Activated CD4-positive, alpha-beta T cell treated with anti-CD3 and anti-CD28 coated beads, Interleukin-2, amount 50 U/mL, for 1 hour (primary cell): ENCODE measurements around the gene TBXAS1.

ENCODE experiments used
- DNase-seq: peaks from one replicate; pipeline ENCODE4 v3.0.0-alpha.2; 2020

The TBXAS1 gene

GRCh38 chr7:140057143-140057535, 228.1 kb downstream of the TBXAS1 start:
- no peak for DNase-seq

GRCh38 chr7:140058517-140058916, 229.5 kb downstream of the TBXAS1 start:
- no peak for DNase-seq

- DNase-seq: peak; percentile 58
Measured at GRCh38 chr7:140059273-140060242, 230.5 kb downstream of the TBXAS1 start.

- no peak for DNase-seq
Measured at GRCh38 chr7:140060243-140060630, 231.2 kb downstream of the TBXAS1 start.

GRCh38 chr7:140060788-140061606, 231.9 kb downstream of the TBXAS1 start:
- DNase-seq: no peak

- no peak for DNase-seq
Measured at GRCh38 chr7:140061607-140061930, 232.5 kb downstream of the TBXAS1 start.

- peak; percentile 62 for DNase-seq
Measured at GRCh38 chr7:140062118-140062527, 233.1 kb downstream of the TBXAS1 start.

GRCh38 chr7:140062528-140063299, 233.7 kb downstream of the TBXAS1 start, which contains the start of gene PARP12:
Gene PARP12 (minus strand): TSS chr7:140062951. CDS start chr7:140062847, 104 bp downstream.
- DNase-seq: peak; percentile 86

- no peak for DNase-seq
Measured at GRCh38 chr7:140067052-140067451, 238.0 kb downstream of the TBXAS1 start.

- DNase-seq: no peak
Measured at GRCh38 chr7:140068033-140068432, 239.0 kb downstream of the TBXAS1 start.

GRCh38 chr7:140069298-140069949, 240.4 kb downstream of the TBXAS1 start:
- DNase-seq: no peak
